HCT116 (cell line): ENCODE data around the gene GRM8. TPM values are rescaled to one million over a fixed set of nuclear protein-coding genes. Genes with fewer than 3 reads are reported as not detected.

ENCODE experiments used
- ATAC-seq: fragments of 200-7000 bp; cut with Tn5 transposase; 2 replicates; pipeline ENCODE4 v1.9.1; 2020; ENCODE audit warnings: mild to moderate bottlenecking, moderate library complexity
- BruUV-seq: library from RNA; stranded (reverse); fragments of 400-500 nt; replicated peaks from 2 replicates; lab custom pipeline; 2021; lab: Mats Ljungman, UMichigan
- CTCF ChIA-PET: fragments of 300-600 bp; sonication (Branson Sonifier 250); formaldehyde crosslinking; loops from one replicate; lab custom pipeline; 2021; ENCODE audit warnings: antibody characterized with exemption; lab: Charles Lee
- POLR2A ChIA-PET: fragments of 300-600, 350-600 bp; sonication (Branson Sonifier 250); formaldehyde crosslinking; loops from one replicate; lab custom pipeline; 2021; ENCODE audit warnings: antibody characterized with exemption; lab: Charles Lee
- RAD21 ChIA-PET, 2 experiments: fragments of 300-600 bp; sonication (Branson Sonifier 250); formaldehyde crosslinking; loops; one replicate each; lab custom pipeline; 2023; ENCODE audit warnings: low total read pairs in 2 of 2; ENCODE audit not compliant: uncharacterized antibody in 2 of 2, unreplicated experiment in 2 of 2, low non-redundant PET in 1 of 2; lab: Charles Lee
- DNase-seq: peaks from one replicate; pipeline ENCODE4 v3.0.0-alpha.2; 2010; ENCODE audit warnings: low read depth, low spot score
- H2AFZ ChIP-seq: fragments of 200-600 bp; shearing (Covaris generic), sonication (generic); 2 replicates; pipeline ENCODE4 v1.6.1; 2017; ENCODE audit warnings: low read depth, mixed run types, mixed read lengths, antibody characterized with exemption, low read length; ENCODE audit not compliant: poor library complexity, severe bottlenecking
- H3K27ac ChIP-seq: 2 replicates; pipeline ENCODE4 v1.5.1; 2012; ENCODE audit warnings: low read depth, low read length
- H3K27me3 ChIP-seq: fragments of 200-600 bp; sonication (generic); 2 replicates; pipeline ENCODE4 v1.6.1; 2016; ENCODE audit warnings: mixed run types, low read length, mixed read lengths; ENCODE audit not compliant: insufficient read depth
- H3K36me3 ChIP-seq, 2 experiments: fragments of 200-500 bp in 1 of 2; fragments of 200-600 bp in 1 of 2; sonication (Bioruptor generic) in 1 of 2; sonication (generic) in 1 of 2; 2 replicates each; pipeline versions ENCODE4 v1.5.1 to v1.6.1; 2014 to 2016; ENCODE audit warnings: low read length in 2 of 2, inconsistent platforms in 1 of 2, mixed read lengths in 1 of 2, mixed run types in 1 of 2; ENCODE audit not compliant: insufficient read depth in 2 of 2, control insufficient read depth in 1 of 2
- H3K4me1 ChIP-seq, 2 experiments: fragments of 200-600 bp in 1 of 2; sonication (generic) in 1 of 2; 2 replicates each; pipeline versions ENCODE4 v1.5.1 to v1.6.1; 2012 to 2017; ENCODE audit warnings: low read length in 2 of 2, inconsistent platforms in 1 of 2, mild to moderate bottlenecking in 1 of 2, mixed read lengths in 1 of 2, mixed run types in 1 of 2, moderate library complexity in 1 of 2; ENCODE audit not compliant: insufficient read depth in 2 of 2, control insufficient read depth in 1 of 2
- H3K4me2 ChIP-seq: fragments of 200-600 bp; sonication (generic); 2 replicates; pipeline ENCODE4 v1.6.1; 2017; ENCODE audit warnings: mixed run types, low read length, mixed read lengths
- H3K4me3 ChIP-seq, 2 experiments: fragments of 200-600 bp in 1 of 2; sonication (generic) in 1 of 2; replicated peaks in 1 of 2; 2 replicates each; pipeline ENCODE4 v1.5.1; 2011 to 2016; ENCODE audit warnings: low read length in 2 of 2, control low read depth in 1 of 2, low read depth in 1 of 2, mild to moderate bottlenecking in 1 of 2, mixed read lengths in 1 of 2, mixed run types in 1 of 2
- H3K79me2 ChIP-seq: fragments of 200-600 bp; sonication (generic); 2 replicates; pipeline ENCODE4 v1.6.1; 2017; ENCODE audit warnings: mild to moderate bottlenecking, mixed run types, low read length, moderate library complexity, mixed read lengths; ENCODE audit not compliant: insufficient read depth
- H3K9ac ChIP-seq: fragments of 200-600 bp; sonication (generic); 2 replicates; pipeline ENCODE4 v1.6.1; 2016; ENCODE audit warnings: low read length, mixed read lengths
- H3K9me2 ChIP-seq: fragments of 200-600 bp; sonication (generic), shearing (Covaris generic); 2 replicates; pipeline ENCODE4 v1.6.1; 2017; ENCODE audit warnings: mixed run types, mild to moderate bottlenecking, moderate library complexity; ENCODE audit not compliant: insufficient read depth
- H3K9me3 ChIP-seq, 2 experiments: fragments of 200-500 bp in 1 of 2; fragments of 200-600 bp in 1 of 2; sonication (Bioruptor generic) in 1 of 2; sonication (generic) in 1 of 2; 2 replicates each; pipeline ENCODE4 v1.6.1; 2014 to 2017; ENCODE audit warnings: low read length in 2 of 2, mixed read lengths in 2 of 2, inconsistent platforms in 1 of 2, low read depth in 1 of 2, mild to moderate bottlenecking in 1 of 2, mixed run types in 1 of 2, moderate library complexity in 1 of 2; ENCODE audit not compliant: control insufficient read depth in 1 of 2, insufficient read depth in 1 of 2
- H4K20me1 ChIP-seq: fragments of 200-600 bp; sonication (generic), shearing (Covaris generic); 2 replicates; pipeline ENCODE4 v1.6.1; 2017; ENCODE audit warnings: mixed run types, mild to moderate bottlenecking, moderate library complexity; ENCODE audit not compliant: insufficient read depth
- ATF3 ChIP-seq: IDR thresholded peaks from 2 replicates; pipeline ENCODE4 v1.6.1; 2012
- CBX3 ChIP-seq: IDR thresholded peaks from 2 replicates; pipeline ENCODE4 v1.6.1; 2012; ENCODE audit warnings: low read depth
- CEBPB ChIP-seq: IDR thresholded peaks from 2 replicates; pipeline ENCODE4 v1.6.1; 2012; ENCODE audit warnings: low read depth
- CTCF ChIP-seq, 3 experiments: fragments of 200-600 bp in 1 of 3; sonication (generic) in 1 of 3; IDR thresholded peaks in 2 of 3; conservative IDR thresholded peaks in 1 of 3; 2 replicates each; pipeline ENCODE4 v1.5.1; 2012 to 2017; ENCODE audit warnings: low read depth in 2 of 3, low read length in 2 of 3, antibody characterized with exemption in 1 of 3, borderline replicate concordance in 1 of 3, control low read depth in 1 of 3, mild to moderate bottlenecking in 1 of 3, mixed read lengths in 1 of 3, mixed run types in 1 of 3, moderate library complexity in 1 of 3; ENCODE audit not compliant: insufficient read depth in 1 of 3
- EGR1 ChIP-seq: IDR thresholded peaks from 2 replicates; pipeline ENCODE4 v1.6.1; 2012; ENCODE audit warnings: low read depth
- ELF1 ChIP-seq: IDR thresholded peaks from 2 replicates; pipeline ENCODE4 v1.6.1; 2012; ENCODE audit warnings: low read depth, borderline replicate concordance
- EZH2 ChIP-seq: fragments of 200-600 bp; sonication (generic); IDR thresholded peaks from 2 replicates; pipeline ENCODE4 v1.6.1; 2017; ENCODE audit warnings: antibody characterized with exemption, mixed run types
- EZH2phosphoT487 ChIP-seq: fragments of 200-600 bp; IDR thresholded peaks from 2 replicates; pipeline ENCODE4 v1.6.1; 2018; ENCODE audit warnings: antibody characterized with exemption, borderline replicate concordance
- FOSL1 ChIP-seq: IDR thresholded peaks from 2 replicates; pipeline ENCODE4 v1.6.1; 2012; ENCODE audit warnings: low read depth
- JUND ChIP-seq: IDR thresholded peaks from 2 replicates; pipeline ENCODE4 v1.6.1; 2012
- MAX ChIP-seq: IDR thresholded peaks from 2 replicates; pipeline ENCODE4 v1.6.1; 2012
- POLR2A ChIP-seq: IDR thresholded peaks from 2 replicates; pipeline ENCODE4 v1.7.0; 2011; ENCODE audit warnings: borderline replicate concordance; ENCODE audit not compliant: insufficient read depth, insufficient read length; ENCODE audit errors: extremely low read depth
- POLR2AphosphoS5 ChIP-seq: IDR thresholded peaks from 2 replicates; pipeline ENCODE4 v1.6.1; 2011; ENCODE audit warnings: mild to moderate bottlenecking, low read depth, low read length, moderate library complexity
- RAD21 ChIP-seq: IDR thresholded peaks from 2 replicates; pipeline ENCODE4 v1.6.1; 2012; ENCODE audit warnings: low read depth, mild to moderate bottlenecking
- REST ChIP-seq: IDR thresholded peaks from 2 replicates; pipeline ENCODE4 v1.6.1; 2012; ENCODE audit warnings: low read depth
- SIN3A ChIP-seq: IDR thresholded peaks from 2 replicates; pipeline ENCODE4 v1.6.1; 2012; ENCODE audit warnings: low read depth
- SRF ChIP-seq: IDR thresholded peaks from 2 replicates; pipeline ENCODE4 v1.6.1; 2012; ENCODE audit warnings: low read depth
- TCF7L2 ChIP-seq: IDR thresholded peaks from 2 replicates; pipeline ENCODE4 v1.7.0; 2011; ENCODE audit warnings: borderline replicate concordance, inconsistent platforms; ENCODE audit not compliant: insufficient read depth, insufficient read length; ENCODE audit errors: extremely low read depth
- YY1 ChIP-seq: IDR thresholded peaks from 2 replicates; pipeline ENCODE4 v1.6.1; 2011; ENCODE audit warnings: low read length, low read depth, moderate library complexity, mild to moderate bottlenecking; ENCODE audit not compliant: insufficient replicate concordance; ENCODE audit errors: extremely low read depth
- ZFX ChIP-seq: fragments of 450-650 bp; IDR thresholded peaks from 2 replicates; pipeline ENCODE4 v1.6.1; 2017
- ZNF274 ChIP-seq: fragments of 200-500 bp; sonication (Bioruptor generic); IDR thresholded peaks from 2 replicates; pipeline ENCODE4 v1.6.1; 2014; ENCODE audit warnings: mild to moderate bottlenecking, low read depth, low read length, inconsistent platforms
- intact Hi-C: fragments of 100-400 bp; cut with micrococcal nuclease; formaldehyde crosslinking; loops from 2 replicates; pipeline ENCODE4 v1.10.0; 2022
- total RNA-seq: library from RNA; stranded (reverse); gene quantifications from one replicate; pipeline ENCODE4 v1.2.1, GENCODE V29; 2021; ENCODE audit not compliant: unreplicated experiment

The GRM8 gene
- total RNA-seq, 1 experiment from 2014 or later, result 0.05 TPM

- RAD21 ChIA-PET, result no interaction called here
- Histone ChIP-seq H3K4me2 (peak overlapping the region; percentile 47), H2AFZ (peak overlapping the region; percentile 41), H3K79me2 (no peaks in the 10 kb centered on the region), H3K9me3 (no peaks in the 10 kb centered on the region), H3K27ac (no peak overlapping the region), H3K4me3 (no peak overlapping the region), H3K36me3 (no peaks in the 10 kb centered on the region), H3K9me2 (no peaks in the 10 kb centered on the region), H4K20me1 (no peaks in the 10 kb centered on the region), H3K9ac (no peak overlapping the region), H3K27me3 (no peaks in the 10 kb centered on the region), H3K4me1 (peaks cover 0 to 12% of the 10 kb centered on the region in 2 experiments; a peak in 2 of 4 replicates)
- POLR2A ChIA-PET, result no interaction called here
- ATAC-seq (peak; percentile 91), DNase-seq (peak; percentile 15)
- intact Hi-C loops, result no loop called here
- BruUV-seq, result no TSS peak
- CTCF ChIA-PET, result no interaction called here
- TF ChIP-seq YY1 (no peak), POLR2AphosphoS5 (no peak), ZNF274 (no peak), ELF1 (no peak), EGR1 (no peak), EZH2phosphoT487 (no peak), CBX3 (no peak), FOSL1 (peak; percentile 36), SIN3A (0 out of 2 replicates have a peak, but pooled peaks have one; percentile 26), TCF7L2 (no peak), JUND (no peak), POLR2A (no peak), ATF3 (no peak), EZH2 (no peak), RAD21 (no peak), REST (no peak), SRF (peak; percentile 41; the same call in 1 of the 2 replicates), CTCF (IDR thresholded peaks at IDR 0.05 in 2 of 3, conservative IDR thresholded peaks at IDR 0.05 in 1 of 3; ENCODE audit: borderline replicate concordance in 1 of 3, insufficient read depth in 1 of 3, low read depth in 2 of 3, low read length in 2 of 3) (no peak), ZFX (no peak), MAX (no peak), CEBPB (0 out of 2 replicates have a peak, but pooled peaks have one; percentile 44)
Observed at GRCh38 chr7:126574276-126575250, 678.2 kb downstream of the GRM8 start.
